ENCODE data around the gene UBTD2.

GRCh38 chr5:172209714-172210113 lies 73.8 kb downstream of the UBTD2 start:
- TF ChIP-seq CTCF (conservative IDR thresholded peaks at IDR 0.05; ENCODE audit: low read depth in 2 of 2) (no peak), REST (IDR thresholded peaks at IDR 0.05; ENCODE audit: unreplicated experiment) (no peak), CREB1 (CRISPR knock-in tag; IDR thresholded peaks at IDR 0.05; ENCODE audit: low read depth) (no peak), POLR2AphosphoS5 (IDR thresholded peaks at IDR 0.05; ENCODE audit: low read depth) (no peak), EZH2phosphoT487 (IDR thresholded peaks at IDR 0.05; ENCODE audit: unreplicated experiment) (no peak)

Measured in GM23338 (cell line).